Measurements from ENCODE around the gene SLX4.
"Not testable (repeated sequence)": the region's sequence is repeated elsewhere in the genome, so short reads cannot be mapped to it uniquely, and the experiment has no call there.

Gene SLX4, protein sequence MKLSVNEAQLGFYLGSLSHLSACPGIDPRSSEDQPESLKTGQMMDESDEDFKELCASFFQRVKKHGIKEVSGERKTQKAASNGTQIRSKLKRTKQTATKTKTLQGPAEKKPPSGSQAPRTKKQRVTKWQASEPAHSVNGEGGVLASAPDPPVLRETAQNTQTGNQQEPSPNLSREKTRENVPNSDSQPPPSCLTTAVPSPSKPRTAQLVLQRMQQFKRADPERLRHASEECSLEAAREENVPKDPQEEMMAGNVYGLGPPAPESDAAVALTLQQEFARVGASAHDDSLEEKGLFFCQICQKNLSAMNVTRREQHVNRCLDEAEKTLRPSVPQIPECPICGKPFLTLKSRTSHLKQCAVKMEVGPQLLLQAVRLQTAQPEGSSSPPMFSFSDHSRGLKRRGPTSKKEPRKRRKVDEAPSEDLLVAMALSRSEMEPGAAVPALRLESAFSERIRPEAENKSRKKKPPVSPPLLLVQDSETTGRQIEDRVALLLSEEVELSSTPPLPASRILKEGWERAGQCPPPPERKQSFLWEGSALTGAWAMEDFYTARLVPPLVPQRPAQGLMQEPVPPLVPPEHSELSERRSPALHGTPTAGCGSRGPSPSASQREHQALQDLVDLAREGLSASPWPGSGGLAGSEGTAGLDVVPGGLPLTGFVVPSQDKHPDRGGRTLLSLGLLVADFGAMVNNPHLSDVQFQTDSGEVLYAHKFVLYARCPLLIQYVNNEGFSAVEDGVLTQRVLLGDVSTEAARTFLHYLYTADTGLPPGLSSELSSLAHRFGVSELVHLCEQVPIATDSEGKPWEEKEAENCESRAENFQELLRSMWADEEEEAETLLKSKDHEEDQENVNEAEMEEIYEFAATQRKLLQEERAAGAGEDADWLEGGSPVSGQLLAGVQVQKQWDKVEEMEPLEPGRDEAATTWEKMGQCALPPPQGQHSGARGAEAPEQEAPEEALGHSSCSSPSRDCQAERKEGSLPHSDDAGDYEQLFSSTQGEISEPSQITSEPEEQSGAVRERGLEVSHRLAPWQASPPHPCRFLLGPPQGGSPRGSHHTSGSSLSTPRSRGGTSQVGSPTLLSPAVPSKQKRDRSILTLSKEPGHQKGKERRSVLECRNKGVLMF (N-terminal part only)

DNA sequence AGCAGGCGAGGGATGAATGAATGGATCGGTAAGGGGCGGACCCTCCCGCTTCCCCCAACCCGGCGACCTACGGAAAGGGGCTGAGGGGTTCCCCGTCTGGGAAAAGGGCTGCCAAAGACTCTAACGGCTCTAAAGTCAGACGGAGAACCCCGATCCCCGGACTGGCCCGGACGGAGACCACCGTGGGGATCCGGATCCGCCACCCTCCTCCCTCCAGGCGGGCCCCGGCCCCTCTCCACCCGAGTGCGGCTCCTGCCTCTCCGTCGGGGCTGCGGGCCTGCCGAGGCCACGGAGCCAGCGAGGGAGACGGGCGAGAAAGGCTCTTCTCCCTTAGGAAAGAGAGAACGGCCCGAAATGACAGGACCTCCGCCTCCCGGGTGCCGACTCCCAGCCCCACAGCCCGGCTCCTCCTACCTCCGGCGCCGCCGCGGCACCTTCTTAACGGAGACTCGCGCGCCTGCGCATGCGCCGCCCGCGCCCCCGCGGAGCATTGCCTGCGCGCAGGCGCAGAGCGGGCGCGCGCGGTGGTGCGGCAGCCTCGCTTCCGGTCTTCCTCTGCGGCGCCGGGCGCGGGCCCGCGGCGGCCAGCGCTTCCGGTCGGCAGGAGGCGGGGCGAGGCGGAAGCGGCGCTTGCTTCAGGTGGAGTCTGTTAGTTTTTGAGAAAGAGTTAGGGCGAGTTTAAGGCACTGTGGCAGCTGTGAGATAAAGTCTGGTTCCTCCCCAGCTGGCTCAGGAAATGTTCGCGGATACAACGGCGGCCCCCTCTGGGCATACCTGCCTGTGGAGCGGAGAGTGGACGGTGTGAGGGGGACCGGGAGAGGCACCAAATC lies at the start of gene SLX4:
Gene SLX4, minus strand, starts transcription at position 461 of the 830 bp plus-strand sequence. CDS start 2,642 bp downstream, outside the sequence.
- peak; percentile 48 for DNase-seq

DNA sequence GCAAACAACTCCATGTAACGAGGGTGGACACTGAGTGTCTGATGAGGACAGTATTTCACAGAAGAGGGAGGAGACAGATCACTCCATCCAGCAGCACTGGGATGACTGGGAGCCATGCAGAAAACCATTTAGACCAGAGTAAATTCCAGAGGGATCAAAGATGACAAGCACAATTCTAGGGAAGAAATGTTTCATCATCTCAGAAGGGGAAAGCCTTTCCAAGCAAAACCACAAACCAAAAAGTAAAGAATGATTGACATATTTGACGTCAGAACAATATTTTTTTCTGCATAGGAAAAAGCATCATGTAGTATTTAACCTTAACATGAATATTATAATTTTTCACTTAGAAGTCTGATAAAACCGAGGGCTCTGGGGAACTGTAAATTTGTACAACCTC lies 47.8 kb upstream of the SLX4 start:
- DNase-seq, result no peak

DNA sequence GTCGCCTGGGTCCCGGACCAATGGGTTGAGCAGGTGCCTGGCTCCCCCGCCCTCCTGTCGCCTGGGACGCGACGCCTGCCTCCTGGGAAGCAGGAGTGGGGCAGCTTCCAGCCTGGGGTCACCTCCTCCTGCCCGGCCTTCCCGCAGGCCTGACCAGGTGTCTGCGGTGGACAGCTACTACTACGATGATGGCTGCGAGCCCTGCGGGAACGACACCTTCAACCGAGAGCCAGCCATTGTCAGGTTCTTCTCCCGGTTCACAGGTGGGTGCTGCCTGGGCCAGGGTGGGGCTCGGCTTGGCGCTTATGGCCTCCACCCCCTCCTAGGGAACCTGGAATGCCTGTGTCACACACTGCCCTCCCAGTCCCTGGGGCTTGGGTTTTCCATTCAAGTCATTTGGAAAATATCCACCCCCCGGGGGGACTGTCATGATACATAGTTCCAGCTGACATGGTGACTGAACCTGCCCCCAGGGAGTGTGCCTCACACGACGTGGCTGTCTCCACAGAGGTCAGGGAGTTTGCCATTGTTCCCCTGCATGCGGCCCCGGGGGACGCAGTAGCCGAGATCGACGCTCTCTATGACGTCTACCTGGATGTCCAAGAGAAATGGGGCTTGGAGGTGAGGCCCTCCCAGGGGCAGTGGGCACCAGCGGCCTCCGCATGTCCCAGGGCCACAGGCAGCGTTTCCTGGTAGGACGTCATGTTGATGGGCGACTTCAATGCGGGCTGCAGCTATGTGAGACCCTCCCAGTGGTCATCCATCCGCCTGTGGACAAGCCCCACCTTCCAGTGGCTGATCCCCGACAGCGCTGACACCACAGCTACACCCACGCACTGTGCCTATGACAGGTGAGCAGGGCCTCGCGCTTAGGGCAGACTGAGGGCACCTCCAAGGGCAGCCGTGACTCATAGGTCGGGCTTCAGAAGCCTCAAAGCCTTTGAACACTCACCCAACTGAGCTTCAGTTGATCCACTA lies 45.4 kb upstream of the SLX4 start:
- no peak for DNase-seq

DNA sequence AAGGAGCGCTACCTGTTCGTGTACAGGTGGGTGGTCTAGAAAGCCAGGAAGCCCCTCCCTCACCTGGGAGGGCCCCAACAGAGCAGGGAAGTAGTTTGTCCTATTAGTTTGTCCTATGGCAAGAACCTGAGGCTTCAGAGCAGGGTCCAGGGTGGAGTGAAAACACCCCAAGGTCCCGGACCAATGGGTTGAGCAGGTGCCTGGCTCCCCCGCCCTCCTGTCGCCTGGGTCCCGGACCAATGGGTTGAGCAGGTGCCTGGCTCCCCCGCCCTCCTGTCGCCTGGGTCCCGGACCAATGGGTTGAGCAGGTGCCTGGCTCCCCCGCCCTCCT lies 44.7 kb upstream of the SLX4 start:
- DNase-seq, result not testable (repeated sequence)

DNA sequence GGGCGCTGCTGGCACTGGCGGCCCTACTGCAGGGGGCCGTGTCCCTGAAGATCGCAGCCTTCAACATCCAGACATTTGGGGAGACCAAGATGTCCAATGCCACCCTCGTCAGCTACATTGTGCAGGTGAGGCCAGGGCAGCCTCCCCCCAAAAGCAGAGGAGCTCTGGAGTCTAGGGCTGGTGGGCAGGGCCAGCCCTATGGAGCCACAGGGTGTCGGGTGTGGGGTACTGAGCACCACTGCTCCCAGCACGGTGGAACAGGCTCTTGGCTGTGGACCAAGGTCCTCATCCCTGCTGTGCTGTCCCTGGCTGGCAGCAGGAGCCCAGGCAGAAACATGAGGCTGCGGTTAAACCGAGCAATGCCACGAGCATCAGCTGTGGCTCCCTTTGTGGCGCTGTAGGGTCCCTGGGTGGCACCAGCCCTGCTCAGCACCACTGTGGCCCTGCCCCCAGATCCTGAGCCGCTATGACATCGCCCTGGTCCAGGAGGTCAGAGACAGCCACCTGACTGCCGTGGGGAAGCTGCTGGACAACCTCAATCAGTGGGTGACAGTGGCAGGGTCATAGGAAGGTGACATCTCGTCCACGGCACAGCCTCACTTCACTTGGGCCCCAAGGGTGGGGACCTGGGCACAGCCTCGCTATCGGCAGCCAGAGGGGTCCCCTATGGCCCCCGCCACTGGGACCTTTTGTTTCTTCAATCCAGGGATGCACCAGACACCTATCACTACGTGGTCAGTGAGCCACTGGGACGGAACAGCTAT lies 44.2 kb upstream of the SLX4 start:
- DNase-seq, result no peak

DNA sequence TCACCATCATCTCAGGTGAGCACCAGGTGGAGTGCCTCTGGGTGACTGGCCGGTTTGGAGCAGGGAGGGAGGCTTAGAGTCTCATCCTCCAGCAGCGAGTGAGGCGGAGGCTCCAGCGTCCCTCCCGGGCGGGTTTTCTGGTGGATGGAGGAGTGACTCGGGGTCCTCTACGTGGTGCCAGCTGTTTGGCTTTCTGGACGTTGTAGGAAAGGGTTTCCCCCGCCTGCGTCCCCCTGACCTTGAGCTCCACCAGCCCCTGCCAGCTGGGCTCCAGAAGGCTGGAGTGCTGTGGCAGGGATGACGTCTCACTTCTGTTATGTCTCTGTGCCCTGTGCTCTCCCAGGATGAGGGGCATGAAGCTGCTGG lies 43.6 kb upstream of the SLX4 start:
- DNase-seq, result no peak

DNA sequence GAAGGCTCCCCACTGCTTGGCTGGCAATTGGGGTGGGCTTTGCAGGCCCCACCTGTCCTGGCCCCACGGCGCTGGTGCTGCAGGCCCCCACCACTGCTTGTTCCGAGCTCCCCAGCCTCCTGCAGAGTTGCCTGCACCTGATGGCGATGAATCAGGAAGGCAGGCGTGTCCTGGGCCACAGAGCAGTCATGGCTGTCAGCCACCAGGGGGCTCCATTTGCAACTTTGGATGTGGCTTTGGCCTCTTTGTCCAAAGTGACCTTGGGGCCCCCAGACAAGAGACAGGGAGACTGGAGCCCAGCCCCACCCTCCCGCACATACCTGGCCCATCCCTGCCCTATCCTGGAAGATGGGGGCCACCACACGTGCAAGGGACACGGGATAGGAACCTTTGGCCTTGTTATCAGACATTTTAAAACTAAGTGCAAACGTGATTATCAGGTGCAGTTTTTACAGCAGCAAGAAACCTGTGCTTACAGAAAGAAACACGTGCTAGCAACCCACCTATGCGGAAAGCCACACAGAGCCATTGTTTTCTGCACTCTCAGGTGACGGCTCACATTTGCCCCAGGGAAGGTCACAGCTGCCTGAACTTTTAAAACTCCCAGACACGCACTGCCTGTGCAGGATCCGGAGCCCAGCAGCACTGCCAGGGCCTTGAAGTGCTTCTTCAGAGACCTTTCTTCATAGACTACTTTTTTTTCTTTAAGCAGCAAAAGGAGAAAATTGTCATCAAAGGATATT lies 43.0 kb upstream of the SLX4 start, which contains the start of gene DNASE1:
Gene DNASE1, plus strand, starts transcription at position 443 of the 743 bp plus-strand sequence. CDS start 683 bp downstream, outside the sequence.
- DNase-seq, result no peak

DNA sequence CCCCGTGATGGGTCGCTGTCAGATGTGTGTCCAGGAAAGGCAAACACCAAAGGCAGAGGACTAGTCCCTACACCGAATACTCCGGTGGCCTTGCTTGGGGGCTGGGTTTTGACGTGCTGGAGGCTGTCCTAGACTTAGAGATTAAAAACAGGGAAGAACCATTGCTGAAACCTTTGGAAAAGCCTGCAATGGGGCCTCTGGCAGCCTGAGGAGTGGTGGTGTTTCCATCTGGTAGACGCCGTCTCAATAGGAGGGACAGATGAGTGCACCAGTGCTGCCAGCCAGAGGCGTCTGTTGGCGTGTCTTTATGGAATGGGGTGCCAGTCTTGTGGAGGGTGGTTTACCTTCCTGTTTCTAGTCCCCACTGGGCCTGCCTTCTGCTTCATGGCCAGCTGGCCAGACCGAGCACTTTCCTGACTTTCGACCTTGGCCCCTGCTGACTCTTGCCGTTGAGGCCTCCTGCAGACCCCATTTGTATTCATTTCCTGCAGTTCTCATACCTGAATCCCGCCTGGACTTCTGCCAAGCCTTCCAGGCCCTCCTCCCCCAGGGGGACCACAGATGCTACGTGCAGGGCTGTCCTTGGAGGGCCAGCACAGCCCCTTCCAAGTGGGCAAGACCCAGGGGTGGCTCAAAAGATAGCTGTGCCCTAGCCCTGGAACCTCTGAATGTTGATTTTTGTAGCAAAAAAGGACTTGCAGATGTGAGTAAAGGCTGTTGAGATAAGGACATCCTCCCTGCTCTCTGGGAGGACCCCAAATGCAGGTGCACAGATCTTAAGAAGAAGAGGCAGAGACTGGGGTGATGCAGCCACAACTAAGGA lies 41.2 kb upstream of the SLX4 start:
- DNase-seq, result no peak

DNA sequence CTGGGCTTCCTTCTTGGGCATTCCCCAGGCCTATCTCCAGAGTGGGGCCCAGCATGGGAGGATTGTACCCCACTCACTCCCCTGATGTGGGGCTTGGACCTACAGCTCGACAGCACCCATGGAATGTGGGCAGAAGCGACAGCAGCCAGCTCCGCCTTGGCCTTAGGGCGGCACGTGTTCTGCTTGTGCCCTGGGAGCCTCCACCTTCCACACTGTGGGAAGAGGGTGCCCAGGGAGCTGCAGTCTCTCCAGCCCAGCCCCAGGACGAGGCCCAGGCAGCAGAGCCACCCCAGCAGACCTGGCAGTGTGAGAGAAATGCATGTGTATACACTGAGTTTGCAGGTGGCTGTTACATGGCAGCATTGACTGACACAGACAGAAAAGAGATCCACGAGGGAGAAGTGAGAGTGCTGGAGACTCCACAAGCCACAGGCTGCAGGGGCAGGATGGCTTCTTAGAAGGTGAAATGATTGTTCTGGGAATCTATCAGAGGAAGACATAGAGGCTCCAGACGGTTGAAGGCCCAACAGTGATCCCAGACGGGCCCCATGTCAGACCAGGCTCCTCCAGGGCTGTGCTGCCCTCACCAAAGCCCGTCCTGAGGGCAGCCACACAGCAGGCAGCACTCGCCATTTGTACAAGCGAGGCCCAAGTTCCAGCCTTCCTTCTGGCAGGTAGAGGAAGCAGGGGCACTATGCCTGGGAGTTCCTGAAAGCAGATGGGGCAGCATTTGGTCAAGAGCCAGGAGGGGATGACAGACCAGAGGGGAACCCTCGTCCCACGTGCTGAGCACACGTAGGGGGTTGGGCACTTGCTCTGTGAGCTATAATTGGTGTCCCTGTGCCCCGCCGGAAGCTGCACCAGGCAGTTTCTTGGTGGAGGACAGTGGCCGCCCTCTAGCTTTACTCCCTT lies 40.3 kb upstream of the SLX4 start:
- no peak for DNase-seq

DNA sequence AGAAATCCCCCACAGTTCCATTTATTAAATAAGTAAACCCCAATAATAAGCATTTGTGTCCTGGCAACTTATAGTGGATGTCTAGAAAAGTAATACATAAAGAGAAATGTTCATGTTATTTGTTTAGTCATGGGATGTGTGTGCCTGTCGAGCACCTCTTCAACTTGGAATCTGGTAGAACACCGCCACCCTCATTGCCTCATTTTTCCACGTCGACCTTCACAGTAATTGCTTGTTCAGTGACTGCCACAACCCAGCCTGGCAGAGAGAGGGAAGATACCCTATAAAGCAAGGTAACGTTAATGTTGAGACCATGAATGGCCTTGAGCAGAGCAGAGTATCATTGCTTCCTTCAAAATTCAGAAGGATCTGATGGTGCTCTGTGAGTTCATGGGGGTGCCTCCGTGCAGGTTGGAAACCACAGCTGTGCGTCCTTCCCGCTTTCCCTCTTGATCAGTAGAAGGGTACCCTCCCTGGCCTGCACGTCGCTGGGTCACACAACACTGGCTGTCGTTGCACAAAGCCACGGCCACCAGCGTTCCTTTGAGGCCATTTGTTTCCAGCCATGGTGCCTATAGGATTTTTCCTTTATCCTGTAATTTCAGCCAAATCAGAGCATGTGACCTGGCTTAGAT lies 39.3 kb upstream of the SLX4 start:
- DNase-seq, result no peak

DNA sequence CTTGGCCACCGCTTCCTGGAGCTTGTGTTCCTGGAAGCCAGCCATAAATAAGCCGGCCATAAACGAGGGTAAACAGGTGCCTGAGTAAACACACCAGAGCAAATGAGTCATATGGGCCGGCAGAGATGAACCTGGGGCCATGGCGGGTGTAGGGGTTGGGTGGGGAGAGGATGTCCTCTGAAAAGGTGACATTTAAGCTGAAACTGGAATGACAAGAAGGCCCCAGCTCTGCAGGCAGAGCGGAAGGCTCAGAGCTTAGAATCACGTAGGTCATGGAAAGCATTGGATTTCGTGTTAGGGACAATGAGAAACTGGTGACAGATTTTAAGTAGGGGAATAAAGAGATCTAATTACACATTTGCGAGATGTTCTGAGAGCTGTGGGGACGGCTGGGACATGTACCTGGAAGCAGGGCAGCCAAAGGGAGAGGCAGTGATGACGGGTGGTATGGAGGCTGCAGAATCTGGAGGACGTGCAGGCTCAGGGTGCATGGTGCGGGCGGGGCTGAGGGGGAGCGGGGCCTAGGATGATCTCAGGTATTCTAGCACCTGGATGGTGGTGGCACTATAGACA lies 35.0 kb upstream of the SLX4 start:
- no peak for DNase-seq

DNA sequence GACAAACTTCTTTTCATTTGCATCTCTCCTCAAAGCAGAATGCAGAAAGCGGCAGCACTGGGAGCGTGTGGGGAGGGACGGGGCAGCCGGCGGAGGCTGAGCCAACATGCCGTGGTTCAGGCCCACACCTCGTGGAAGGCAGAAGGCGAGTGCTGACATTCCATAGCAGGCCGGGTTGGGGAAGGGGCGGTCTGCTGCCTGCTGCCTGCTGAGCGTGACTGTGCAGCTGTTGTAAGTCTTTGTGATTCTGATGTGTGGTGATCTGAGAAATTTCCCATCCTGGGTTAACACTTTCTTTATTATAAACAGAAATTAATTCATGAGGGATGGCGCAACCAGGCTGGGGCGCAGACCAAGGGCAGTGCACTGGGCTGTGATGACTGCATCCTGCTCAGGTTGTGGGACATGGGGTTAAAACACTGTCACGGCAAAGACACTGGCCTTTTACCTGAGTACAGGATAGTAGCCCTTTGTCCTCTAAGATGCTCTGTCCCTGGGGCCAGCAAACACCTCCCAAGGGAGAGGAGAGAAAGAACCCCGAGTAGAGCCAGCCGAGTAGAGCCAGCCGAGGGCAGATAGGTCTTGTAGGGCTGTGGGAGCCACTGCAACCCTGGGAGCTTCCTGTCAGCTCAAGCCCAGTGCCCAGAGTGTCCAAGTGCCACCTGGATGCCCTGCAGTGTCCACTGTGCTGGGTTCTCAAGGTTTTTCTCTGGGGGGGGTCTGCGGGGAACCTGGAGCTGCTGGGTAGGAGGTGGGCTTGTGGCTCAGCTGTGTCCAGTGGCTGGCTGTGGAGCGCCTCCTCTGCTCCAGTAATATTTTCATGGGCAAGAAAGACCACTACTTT lies 34.3 kb upstream of the SLX4 start:
- no peak for DNase-seq

DNA sequence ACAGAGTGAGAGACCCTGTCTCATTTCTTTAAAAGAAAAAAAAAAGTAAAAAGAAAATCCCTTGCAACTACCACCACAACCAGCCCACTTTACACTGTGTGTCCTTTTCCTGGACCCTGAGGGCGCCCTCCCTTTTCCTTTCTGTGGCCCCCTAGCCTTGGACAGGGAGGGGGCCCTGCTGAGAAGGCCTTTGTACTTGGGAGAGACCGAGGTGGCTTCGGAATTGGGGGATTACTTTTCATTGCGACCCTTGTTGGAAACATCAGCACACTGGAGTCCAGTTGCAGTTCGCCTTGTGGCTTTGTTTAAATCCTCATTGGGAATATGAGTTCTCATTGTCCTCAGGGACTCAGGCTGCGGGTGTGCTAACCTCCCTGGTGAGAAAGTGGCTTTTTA lies 33.7 kb upstream of the SLX4 start:
- DNase-seq, result no peak

DNA sequence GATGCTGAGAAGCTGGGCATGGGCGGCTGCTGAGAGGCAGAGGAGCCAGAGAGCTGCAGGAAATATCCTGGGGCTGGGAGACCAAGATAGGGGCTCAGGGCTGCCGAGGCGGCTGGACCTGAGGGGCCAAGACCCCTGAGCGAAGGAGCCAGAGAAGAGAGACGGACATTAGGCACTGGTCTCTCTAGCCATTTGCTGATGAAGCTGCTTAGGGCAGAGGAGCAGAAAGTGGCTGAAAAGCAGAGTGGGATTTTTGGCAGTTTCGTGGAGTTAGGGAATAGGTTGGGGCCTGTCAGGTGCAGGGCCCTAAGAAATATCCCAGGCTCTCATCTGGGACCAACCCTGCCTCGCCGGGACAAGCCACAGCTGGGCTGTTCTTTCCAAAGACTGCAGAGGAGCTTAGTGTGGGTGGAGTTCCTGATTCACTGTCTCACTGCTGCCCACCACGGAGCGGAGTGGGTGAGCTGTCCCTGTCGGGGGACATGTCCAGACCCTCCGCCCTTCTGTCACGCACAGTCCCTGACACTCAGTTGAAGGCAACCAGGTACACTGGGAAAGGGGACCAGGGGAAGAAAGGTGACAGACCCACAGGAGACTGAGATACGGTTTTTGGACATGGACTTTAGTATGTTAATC lies 31.8 kb upstream of the SLX4 start:
- no peak for DNase-seq

DNA sequence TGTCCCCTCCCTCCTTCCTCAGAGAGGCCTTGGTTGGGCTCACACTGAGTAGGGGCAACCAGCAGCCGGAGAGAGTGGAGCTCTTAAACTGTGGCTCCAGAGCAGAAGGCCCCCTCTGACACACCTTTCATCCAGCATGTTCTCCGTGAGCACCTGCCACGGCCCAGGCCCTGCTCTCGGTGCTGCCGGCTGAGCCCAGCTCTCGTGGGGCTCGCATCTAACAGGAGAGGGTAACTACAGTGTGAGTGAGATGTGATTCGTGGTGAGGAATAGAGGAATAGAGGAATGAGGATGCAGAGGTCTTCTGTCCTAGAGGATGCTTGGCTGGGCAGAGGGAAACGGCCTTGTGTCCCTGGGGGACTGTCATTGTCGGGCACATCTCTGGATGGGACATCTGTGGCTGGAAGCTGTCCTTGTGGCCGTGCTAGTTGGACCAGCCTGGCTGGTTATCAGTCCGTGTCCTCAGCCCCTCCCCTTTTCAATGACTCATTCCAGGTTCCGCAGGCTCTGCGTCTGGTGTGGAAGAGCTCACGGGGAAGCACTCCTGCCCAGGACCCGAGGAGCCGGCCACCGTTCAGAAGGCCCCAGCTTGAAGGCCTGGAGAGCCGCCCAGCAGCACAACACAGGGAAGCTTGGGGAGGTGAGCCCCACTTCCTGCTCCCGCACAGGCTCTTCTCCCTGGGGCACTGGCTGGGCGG lies 31.1 kb upstream of the SLX4 start:
- DNase-seq, result no peak

Measured in NCI-H2081 treated with DMSO at 0.1 percent for 48 hours (cell line).